ENCODE results near the gene TNFAIP6. TPM values are rescaled to one million over a fixed set of nuclear protein-coding genes. Genes with fewer than 3 reads are reported as not detected.

The TNFAIP6 gene
- total and polyA plus RNA-seq, 7 donors = 0.87 to 4.9 (median 3.9) TPM

- H3K27ac ChIP-seq = peak overlapping the region in 1 of 4 donors; percentile 3
- H3K9me3 ChIP-seq = no peaks in the 10 kb centered on the region
- WGBS, 2 donors = 68 to 80% methylated on average over 4 of the region's 4 CpGs
- intact Hi-C loops (cut with DNase I) = no loop called here
- H3K36me3 ChIP-seq = no peaks in the 10 kb centered on the region
- H3K4me3 ChIP-seq = no peak overlapping the region
- peaks cover 0 to 2% (median 0%) of the 10 kb centered on the region in 4 donors for H3K4me1 ChIP-seq
- H3K27me3 ChIP-seq = no peaks in the 10 kb centered on the region
- no peak for DNase-seq
- TF ChIP-seq POLR2AphosphoS5 (IDR thresholded peaks at IDR 0.05) (no peak), CTCF (IDR thresholded peaks at IDR 0.05) (no peak), POLR2A (IDR thresholded peaks at IDR 0.05) (no peak), EP300 (IDR thresholded peaks at IDR 0.05) (no peak)
These were observed 21.8 kb downstream of the TNFAIP6 start for GRCh38 chr2:151379169-151379568.

GRCh38 chr2:151380580-151381235, 23.3 kb downstream of the TNFAIP6 start:
- no peaks in the 10 kb centered on the region for H3K36me3 ChIP-seq
- WGBS, 2 donors = 73 to 81% methylated on average over 6 of the region's 6 CpGs
- H3K27ac ChIP-seq = no peak overlapping the region
- intact Hi-C loops (cut with DNase I) = no loop called here
- no peaks in the 10 kb centered on the region for H3K27me3 ChIP-seq
- H3K4me3 ChIP-seq = no peak overlapping the region
- no peak for TF ChIP-seq EP300 (IDR thresholded peaks at IDR 0.05)
- no peak for TF ChIP-seq POLR2AphosphoS5 (IDR thresholded peaks at IDR 0.05)
- no peak for TF ChIP-seq CTCF (IDR thresholded peaks at IDR 0.05)
- TF ChIP-seq POLR2A (IDR thresholded peaks at IDR 0.05) = no peak
- no peaks in the 10 kb centered on the region for H3K4me1 ChIP-seq
- no peak for DNase-seq
- H3K9me3 ChIP-seq = no peaks in the 10 kb centered on the region

DNA sequence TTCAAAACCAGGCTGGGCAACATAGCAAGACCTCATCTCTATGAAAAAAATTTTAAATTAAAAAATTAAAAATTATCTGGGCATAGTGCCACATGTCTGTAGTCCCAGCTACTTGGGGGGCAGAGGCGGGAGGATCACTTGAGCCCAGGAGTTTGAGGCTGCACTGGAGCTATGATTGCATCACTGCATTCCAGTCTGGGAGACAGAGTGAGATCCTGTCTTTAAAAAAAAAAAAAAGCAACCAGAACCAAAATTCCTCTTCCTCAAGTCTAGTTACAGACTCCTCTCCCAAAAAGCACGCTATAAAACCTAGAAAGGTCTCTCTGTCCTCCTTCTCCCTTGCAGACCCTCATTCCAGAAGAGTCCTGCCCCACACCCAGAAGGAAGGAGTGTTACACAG, 23.9 kb downstream of the TNFAIP6 start:
- Histone ChIP-seq H3K4me1 (no peaks in the 10 kb centered on the region), H3K4me3 (no peak overlapping the region), H3K9me3 (no peaks in the 10 kb centered on the region), H3K36me3 (no peaks in the 10 kb centered on the region), H3K27me3 (no peaks in the 10 kb centered on the region), H3K27ac (no peak overlapping the region)
- DNase-seq = no peak
- intact Hi-C loops (cut with DNase I) = no loop called here
- TF ChIP-seq CTCF (IDR thresholded peaks at IDR 0.05) = no peak
- no peak for TF ChIP-seq POLR2AphosphoS5 (IDR thresholded peaks at IDR 0.05)
- no peak for TF ChIP-seq EP300 (IDR thresholded peaks at IDR 0.05)
- TF ChIP-seq POLR2A (IDR thresholded peaks at IDR 0.05) = no peak
- whole genome bisulfite sequencing, 2 donors = 88 to 96% methylated on average over 2 of the region's 2 CpGs

GRCh38 chr2:151388011-151388410, 30.6 kb downstream of the TNFAIP6 start:
- H3K27me3 ChIP-seq = no peaks in the 10 kb centered on the region
- H3K36me3 ChIP-seq = no peaks in the 10 kb centered on the region
- intact Hi-C loops (cut with DNase I) = no loop called here
- TF ChIP-seq POLR2AphosphoS5 (IDR thresholded peaks at IDR 0.05) = no peak
- TF ChIP-seq EP300 (IDR thresholded peaks at IDR 0.05) = no peak
- no peak for TF ChIP-seq POLR2A (IDR thresholded peaks at IDR 0.05)
- TF ChIP-seq CTCF (IDR thresholded peaks at IDR 0.05) = no peak
- no peaks in the 10 kb centered on the region for H3K9me3 ChIP-seq
- no peak overlapping the region for H3K4me3 ChIP-seq
- H3K27ac ChIP-seq = no peak overlapping the region
- WGBS, 2 donors = 86 to 88% methylated on average over 4 of the region's 4 CpGs
- no peaks in the 10 kb centered on the region for H3K4me1 ChIP-seq
- no peak for DNase-seq

- no peaks in the 10 kb centered on the region for H3K36me3 ChIP-seq
- intact Hi-C loops (cut with DNase I) = no loop called here
- no peaks in the 10 kb centered on the region for H3K9me3 ChIP-seq
- H3K27me3 ChIP-seq = no peaks in the 10 kb centered on the region
- no peak for DNase-seq
- H3K27ac ChIP-seq = no peak overlapping the region
- H3K4me3 ChIP-seq = no peak overlapping the region
- H3K4me1 ChIP-seq = no peaks in the 10 kb centered on the region
- WGBS, 2 donors = 76 to 81% methylated on average over 2 of the region's 2 CpGs
- TF ChIP-seq EP300 (IDR thresholded peaks at IDR 0.05) = no peak
- no peak for TF ChIP-seq POLR2AphosphoS5 (IDR thresholded peaks at IDR 0.05)
- no peak for TF ChIP-seq CTCF (IDR thresholded peaks at IDR 0.05)
- no peak for TF ChIP-seq POLR2A (IDR thresholded peaks at IDR 0.05)
These were observed 34.0 kb downstream of the TNFAIP6 start for GRCh38 chr2:151391436-151391835.
